HepG2 (cell line): ENCODE measurements around the gene PTPN3.

Source experiments
- CC2D1A ChIP-seq: sonication (generic); formaldehyde crosslinking; IDR thresholded peaks from 2 replicates; pipeline ENCODE4 v1.8.1; 2023; ENCODE audit warnings: mild to moderate bottlenecking, missing genetic modification reagents
- EP300 ChIP-seq, 3 experiments: sonication (generic) in 1 of 3; formaldehyde crosslinking in 1 of 3; IDR thresholded peaks; 2 replicates each; pipeline versions ENCODE4 v1.5.1 to v1.6.1; 2011 to 2020; ENCODE audit warnings: low read depth in 2 of 3, low read length in 2 of 3, borderline replicate concordance in 1 of 3, improper control_type of control experiment in 1 of 3, mild to moderate bottlenecking in 1 of 3, missing genetic modification reagents in 1 of 3, moderate library complexity in 1 of 3
- HCFC1 ChIP-seq: fragments of 150-350 bp; IDR thresholded peaks from 2 replicates; pipeline ENCODE4 v1.6.1; 2014; ENCODE audit warnings: low read depth, low read length
- HDAC2 ChIP-seq: sonication (generic); formaldehyde crosslinking; IDR thresholded peaks from 2 replicates; pipeline ENCODE4 v1.4.0; 2020; ENCODE audit warnings: missing genetic modification reagents
- TAF1 ChIP-seq: sonication (generic); formaldehyde crosslinking; IDR thresholded peaks from 2 replicates; pipeline ENCODE4 v1.4.0; 2020; ENCODE audit warnings: missing genetic modification reagents
- TF ChIP-seq, protein P1 (sequence below): sonication (generic); formaldehyde crosslinking; conservative IDR thresholded peaks from 2 replicates; pipeline ENCODE4 v1.4.0; 2020; ENCODE audit warnings: missing genetic modification reagents
- TF ChIP-seq, protein P2 (sequence below): sonication (generic); formaldehyde crosslinking; IDR thresholded peaks from 2 replicates; pipeline ENCODE4 v1.4.0; 2020; ENCODE audit warnings: missing genetic modification reagents
- TF ChIP-seq, protein P3 (sequence below), 2 experiments: sonication (generic) in 1 of 2; formaldehyde crosslinking in 1 of 2; IDR thresholded peaks; 2 replicates each; pipeline versions ENCODE4 v1.5.1 to v1.6.1; 2011 to 2020; ENCODE audit warnings: borderline replicate concordance in 1 of 2, low read depth in 1 of 2, low read length in 1 of 2, mild to moderate bottlenecking in 1 of 2, missing genetic modification reagents in 1 of 2, moderate library complexity in 1 of 2
- TF ChIP-seq, protein P4 (sequence below): sonication (generic); formaldehyde crosslinking; conservative IDR thresholded peaks from 2 replicates; pipeline ENCODE4 v1.8.1; 2023; ENCODE audit warnings: missing genetic modification reagents
- TF ChIP-seq, protein P5 (sequence below): sonication (generic); formaldehyde crosslinking; IDR thresholded peaks from 2 replicates; pipeline ENCODE4 v1.5.0; 2020; ENCODE audit warnings: mild to moderate bottlenecking, missing genetic modification reagents, moderate library complexity

DNA sequence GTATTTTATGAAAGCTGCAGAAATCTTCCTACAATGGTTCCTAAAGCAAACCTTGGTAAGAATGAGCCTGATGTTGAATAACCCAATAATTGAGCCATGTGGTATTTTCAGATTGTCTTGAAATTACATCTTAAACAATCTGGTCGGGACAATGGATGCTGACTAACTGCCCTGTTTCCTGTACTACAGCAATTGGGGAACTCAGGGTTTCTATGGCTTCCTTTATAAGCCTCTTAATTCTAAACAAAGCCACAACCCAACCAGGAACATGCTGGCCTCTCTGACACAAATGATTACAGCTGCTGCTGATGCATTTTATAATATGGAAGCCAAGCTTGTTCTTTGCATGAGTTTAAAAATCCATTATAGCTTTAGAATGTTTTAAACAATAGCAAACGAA, 30.2 kb downstream of the PTPN3 start:
- TF ChIP-seq, protein P1, sequence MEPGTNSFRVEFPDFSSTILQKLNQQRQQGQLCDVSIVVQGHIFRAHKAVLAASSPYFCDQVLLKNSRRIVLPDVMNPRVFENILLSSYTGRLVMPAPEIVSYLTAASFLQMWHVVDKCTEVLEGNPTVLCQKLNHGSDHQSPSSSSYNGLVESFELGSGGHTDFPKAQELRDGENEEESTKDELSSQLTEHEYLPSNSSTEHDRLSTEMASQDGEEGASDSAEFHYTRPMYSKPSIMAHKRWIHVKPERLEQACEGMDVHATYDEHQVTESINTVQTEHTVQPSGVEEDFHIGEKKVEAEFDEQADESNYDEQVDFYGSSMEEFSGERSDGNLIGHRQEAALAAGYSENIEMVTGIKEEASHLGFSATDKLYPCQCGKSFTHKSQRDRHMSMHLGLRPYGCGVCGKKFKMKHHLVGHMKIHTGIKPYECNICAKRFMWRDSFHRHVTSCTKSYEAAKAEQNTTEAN (CRISPR knock-in tag), result no peak
- TF ChIP-seq TAF1 (CRISPR knock-in tag) (no peak), HCFC1 (no peak), EP300 (IDR thresholded peaks at IDR 0.05; ENCODE audit: low read depth in 2 of 2, low read length in 2 of 2) (no peak), EP300 (CRISPR knock-in tag; IDR thresholded peaks at IDR 0.05; ENCODE audit: borderline replicate concordance) (no peak), CC2D1A (CRISPR knock-in tag) (no peak), HDAC2 (CRISPR knock-in tag) (no peak)
- TF ChIP-seq, protein P2, sequence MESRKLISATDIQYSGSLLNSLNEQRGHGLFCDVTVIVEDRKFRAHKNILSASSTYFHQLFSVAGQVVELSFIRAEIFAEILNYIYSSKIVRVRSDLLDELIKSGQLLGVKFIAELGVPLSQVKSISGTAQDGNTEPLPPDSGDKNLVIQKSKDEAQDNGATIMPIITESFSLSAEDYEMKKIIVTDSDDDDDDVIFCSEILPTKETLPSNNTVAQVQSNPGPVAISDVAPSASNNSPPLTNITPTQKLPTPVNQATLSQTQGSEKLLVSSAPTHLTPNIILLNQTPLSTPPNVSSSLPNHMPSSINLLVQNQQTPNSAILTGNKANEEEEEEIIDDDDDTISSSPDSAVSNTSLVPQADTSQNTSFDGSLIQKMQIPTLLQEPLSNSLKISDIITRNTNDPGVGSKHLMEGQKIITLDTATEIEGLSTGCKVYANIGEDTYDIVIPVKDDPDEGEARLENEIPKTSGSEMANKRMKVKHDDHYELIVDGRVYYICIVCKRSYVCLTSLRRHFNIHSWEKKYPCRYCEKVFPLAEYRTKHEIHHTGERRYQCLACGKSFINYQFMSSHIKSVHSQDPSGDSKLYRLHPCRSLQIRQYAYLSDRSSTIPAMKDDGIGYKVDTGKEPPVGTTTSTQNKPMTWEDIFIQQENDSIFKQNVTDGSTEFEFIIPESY (CRISPR knock-in tag), result no peak
- TF ChIP-seq, protein P3, sequence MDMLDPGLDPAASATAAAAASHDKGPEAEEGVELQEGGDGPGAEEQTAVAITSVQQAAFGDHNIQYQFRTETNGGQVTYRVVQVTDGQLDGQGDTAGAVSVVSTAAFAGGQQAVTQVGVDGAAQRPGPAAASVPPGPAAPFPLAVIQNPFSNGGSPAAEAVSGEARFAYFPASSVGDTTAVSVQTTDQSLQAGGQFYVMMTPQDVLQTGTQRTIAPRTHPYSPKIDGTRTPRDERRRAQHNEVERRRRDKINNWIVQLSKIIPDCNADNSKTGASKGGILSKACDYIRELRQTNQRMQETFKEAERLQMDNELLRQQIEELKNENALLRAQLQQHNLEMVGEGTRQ (IDR thresholded peaks at IDR 0.05; ENCODE audit: low read depth, low read length), result no peak
- TF ChIP-seq, protein P3 (CRISPR knock-in tag; IDR thresholded peaks at IDR 0.05; ENCODE audit: borderline replicate concordance), result no peak
- TF ChIP-seq, protein P4, sequence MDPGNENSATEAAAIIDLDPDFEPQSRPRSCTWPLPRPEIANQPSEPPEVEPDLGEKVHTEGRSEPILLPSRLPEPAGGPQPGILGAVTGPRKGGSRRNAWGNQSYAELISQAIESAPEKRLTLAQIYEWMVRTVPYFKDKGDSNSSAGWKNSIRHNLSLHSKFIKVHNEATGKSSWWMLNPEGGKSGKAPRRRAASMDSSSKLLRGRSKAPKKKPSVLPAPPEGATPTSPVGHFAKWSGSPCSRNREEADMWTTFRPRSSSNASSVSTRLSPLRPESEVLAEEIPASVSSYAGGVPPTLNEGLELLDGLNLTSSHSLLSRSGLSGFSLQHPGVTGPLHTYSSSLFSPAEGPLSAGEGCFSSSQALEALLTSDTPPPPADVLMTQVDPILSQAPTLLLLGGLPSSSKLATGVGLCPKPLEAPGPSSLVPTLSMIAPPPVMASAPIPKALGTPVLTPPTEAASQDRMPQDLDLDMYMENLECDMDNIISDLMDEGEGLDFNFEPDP (CRISPR knock-in tag), result no peak
- TF ChIP-seq, protein P5, sequence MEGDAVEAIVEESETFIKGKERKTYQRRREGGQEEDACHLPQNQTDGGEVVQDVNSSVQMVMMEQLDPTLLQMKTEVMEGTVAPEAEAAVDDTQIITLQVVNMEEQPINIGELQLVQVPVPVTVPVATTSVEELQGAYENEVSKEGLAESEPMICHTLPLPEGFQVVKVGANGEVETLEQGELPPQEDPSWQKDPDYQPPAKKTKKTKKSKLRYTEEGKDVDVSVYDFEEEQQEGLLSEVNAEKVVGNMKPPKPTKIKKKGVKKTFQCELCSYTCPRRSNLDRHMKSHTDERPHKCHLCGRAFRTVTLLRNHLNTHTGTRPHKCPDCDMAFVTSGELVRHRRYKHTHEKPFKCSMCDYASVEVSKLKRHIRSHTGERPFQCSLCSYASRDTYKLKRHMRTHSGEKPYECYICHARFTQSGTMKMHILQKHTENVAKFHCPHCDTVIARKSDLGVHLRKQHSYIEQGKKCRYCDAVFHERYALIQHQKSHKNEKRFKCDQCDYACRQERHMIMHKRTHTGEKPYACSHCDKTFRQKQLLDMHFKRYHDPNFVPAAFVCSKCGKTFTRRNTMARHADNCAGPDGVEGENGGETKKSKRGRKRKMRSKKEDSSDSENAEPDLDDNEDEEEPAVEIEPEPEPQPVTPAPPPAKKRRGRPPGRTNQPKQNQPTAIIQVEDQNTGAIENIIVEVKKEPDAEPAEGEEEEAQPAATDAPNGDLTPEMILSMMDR (CRISPR knock-in tag), result no peak
